Effector memory CD4-positive, alpha-beta T cell (primary cell): ENCODE measurements around the gene COASY.
A peak's percentile ranks its signal among the peaks of the same experiment; 100 is the strongest.

Experiments used
- DNase-seq, 3 donors: peaks; one replicate each; pipeline ENCODE4 v3.0.0-alpha.2; 2020
- H3K27ac ChIP-seq: 2 replicates; pipeline ENCODE4 v1.7.0; 2013; ENCODE audit warnings: mild to moderate bottlenecking, low read length, moderate library complexity; ENCODE audit not compliant: insufficient read depth, poor library complexity, severe bottlenecking
- H3K27me3 ChIP-seq: replicated peaks from 2 replicates; pipeline ENCODE4 v1.7.0; 2013; ENCODE audit warnings: mild to moderate bottlenecking, low read length; ENCODE audit not compliant: insufficient read depth, control insufficient read depth, poor library complexity, severe bottlenecking
- H3K36me3 ChIP-seq: 2 replicates; pipeline ENCODE4 v1.7.0; 2013; ENCODE audit warnings: mild to moderate bottlenecking, low read length, moderate library complexity; ENCODE audit not compliant: control insufficient read depth, insufficient read depth
- H3K4me1 ChIP-seq: 2 replicates; pipeline ENCODE4 v1.7.0; 2013; ENCODE audit warnings: low read length, mild to moderate bottlenecking; ENCODE audit not compliant: control insufficient read depth, insufficient read depth, poor library complexity, severe bottlenecking
- H3K4me3 ChIP-seq: 2 replicates; pipeline ENCODE4 v1.7.0; 2013; ENCODE audit warnings: low read length, low read depth, mild to moderate bottlenecking; ENCODE audit not compliant: insufficient read depth, poor library complexity, severe bottlenecking
- H3K9me3 ChIP-seq: 2 replicates; pipeline ENCODE4 v1.7.0; 2013; ENCODE audit warnings: mild to moderate bottlenecking, low read length, moderate library complexity; ENCODE audit not compliant: control insufficient read depth

COASY gene

DNA sequence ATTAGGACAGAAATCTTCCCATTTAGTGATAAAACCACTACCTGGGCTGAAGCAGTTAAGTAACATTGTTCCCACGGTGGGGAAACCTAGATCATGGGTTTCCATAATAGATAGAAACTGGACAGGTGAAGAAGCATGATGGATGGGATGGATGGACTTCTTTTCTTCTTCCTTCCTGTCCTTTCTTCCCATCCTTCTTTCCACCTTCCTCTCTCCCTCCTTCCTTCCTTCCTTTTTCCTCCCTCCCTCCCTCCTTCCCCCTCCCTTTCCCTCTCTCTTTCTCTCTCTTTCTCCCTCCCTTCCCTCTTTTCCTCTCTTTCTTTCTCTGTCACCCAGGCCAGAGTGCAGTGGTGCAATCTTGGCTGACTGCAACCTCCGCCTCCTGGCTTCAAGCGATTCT is 12.5 kb downstream of the COASY start:
- Histone ChIP-seq H3K4me1 (peaks cover 11% of the 10 kb centered on the region), H3K27me3 (no peaks in the 10 kb centered on the region), H3K27ac (no peak overlapping the region), H3K4me3 (no peak overlapping the region), H3K36me3 (peaks cover 41% of the 10 kb centered on the region), H3K9me3 (no peaks in the 10 kb centered on the region)
- DNase-seq = no peak

DNA sequence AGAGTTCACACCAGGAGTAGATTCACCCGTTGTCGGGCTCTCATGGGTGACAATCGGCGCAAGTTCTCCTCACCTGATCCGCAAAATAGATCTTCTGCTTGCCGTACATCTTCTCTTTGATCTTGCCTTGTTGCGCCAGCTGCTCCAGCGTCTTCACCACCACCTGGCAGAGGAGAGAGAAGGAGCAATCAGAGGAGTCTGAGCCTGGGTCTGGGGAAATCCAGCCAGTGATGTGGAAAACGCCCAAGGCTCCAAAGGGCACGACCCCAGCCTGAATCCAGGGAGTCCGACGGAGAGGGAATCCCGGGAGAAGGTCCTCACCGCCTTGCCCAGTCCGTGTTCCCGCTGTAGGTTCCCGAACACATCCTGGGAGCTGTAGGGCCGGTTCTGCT is 15.2 kb downstream of the COASY start:
- H3K27ac ChIP-seq = peak overlapping the region; percentile 74
- DNase-seq = no peak
- peak overlapping the region; percentile 75 for H3K4me3 ChIP-seq
- H3K4me1 ChIP-seq = peaks cover 11% of the 10 kb centered on the region
- peaks cover 36% of the 10 kb centered on the region for H3K36me3 ChIP-seq
- H3K27me3 ChIP-seq = no peaks in the 10 kb centered on the region
- no peaks in the 10 kb centered on the region for H3K9me3 ChIP-seq

DNA sequence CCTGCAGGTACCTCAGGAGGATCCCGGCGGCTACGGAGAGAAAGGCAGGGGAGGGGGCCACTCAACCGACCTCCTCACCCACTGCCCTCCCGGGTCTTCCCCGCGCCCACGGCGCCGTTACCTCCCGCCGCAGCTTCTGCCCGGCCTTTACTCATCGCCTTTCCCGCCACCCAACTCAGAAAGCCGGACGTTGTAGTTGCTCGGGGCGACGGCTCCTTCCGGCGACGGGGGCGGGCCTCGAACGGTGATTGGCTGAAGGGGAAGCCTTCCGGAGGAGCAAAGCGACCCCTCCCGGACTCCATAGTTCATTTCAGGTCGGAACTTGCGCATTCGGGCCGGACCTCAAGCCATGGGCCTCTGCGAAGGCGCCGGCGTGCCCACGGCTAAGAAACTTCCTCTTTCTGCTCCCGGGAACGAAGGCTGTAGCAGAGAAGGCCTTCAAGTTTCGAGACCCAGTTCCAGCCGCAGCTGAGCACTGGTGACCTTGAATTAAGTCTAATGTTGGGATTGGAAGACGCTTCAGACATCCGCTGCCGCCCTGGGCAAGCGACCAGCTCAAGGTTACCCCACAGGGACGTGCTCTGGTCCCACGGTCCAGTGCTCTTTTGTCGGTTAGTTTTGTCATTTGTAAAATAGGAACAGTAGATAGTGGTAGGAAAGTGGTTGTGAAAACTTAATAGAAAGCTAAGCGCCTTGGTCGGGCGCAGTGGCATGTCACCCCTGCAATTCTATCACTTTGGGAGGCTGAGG is 15.8 kb downstream of the COASY start, which contains the start of gene PSMC3IP:
Gene PSMC3IP (minus strand): TSS at position 198 of the 750 bp plus-strand sequence. CDS start 43 bp downstream, at position 155.
- Histone ChIP-seq H3K27ac (peak within 1 kb of the TSS; percentile 74), H3K4me1 (peaks cover 11% of the 10 kb centered on the region), H3K4me3 (peak within 1 kb of the TSS; percentile 75), H3K27me3 (no peaks in the 10 kb centered on the region), H3K9me3 (no peaks in the 10 kb centered on the region), H3K36me3 (peaks cover 38% of the 10 kb centered on the region)
- DNase-seq = peak; percentile 84 to 89 (median 85)

DNA sequence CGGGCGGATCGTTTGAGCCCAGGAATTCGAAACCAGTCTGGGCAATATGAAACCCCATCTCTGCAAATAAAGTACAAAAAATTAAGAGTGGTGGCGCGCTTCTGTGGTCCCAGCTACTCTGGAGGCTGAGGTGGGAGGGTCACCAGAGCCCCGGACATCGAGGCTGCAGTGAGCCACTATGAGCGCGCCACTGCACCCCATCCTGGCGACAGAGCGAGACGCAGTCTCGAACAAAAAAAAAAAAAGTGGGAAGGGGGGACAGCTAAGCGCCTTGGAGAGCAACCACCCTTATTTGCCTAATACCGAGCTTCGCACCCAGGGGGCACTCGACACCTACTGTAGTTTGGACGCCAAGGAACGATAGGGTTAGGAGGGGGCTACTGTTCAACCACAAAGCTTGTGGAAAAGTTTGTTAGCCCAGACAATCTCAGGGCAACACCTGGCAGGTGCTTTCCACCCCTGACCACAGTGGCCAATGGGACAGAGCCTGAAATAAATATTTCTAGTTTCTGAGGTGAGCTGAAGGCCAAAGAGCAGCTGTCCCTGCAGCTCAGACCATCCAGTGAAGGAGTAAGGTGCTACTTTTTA is 16.4 kb downstream of the COASY start:
- H3K4me1 ChIP-seq = peaks cover 11% of the 10 kb centered on the region
- peak in 2 of 3 donors; percentile 46 to 49 for DNase-seq
- no peaks in the 10 kb centered on the region for H3K9me3 ChIP-seq
- H3K4me3 ChIP-seq = peak overlapping the region; percentile 75
- peak overlapping the region; percentile 74 for H3K27ac ChIP-seq
- H3K27me3 ChIP-seq = no peaks in the 10 kb centered on the region
- peaks cover 38% of the 10 kb centered on the region for H3K36me3 ChIP-seq

DNA sequence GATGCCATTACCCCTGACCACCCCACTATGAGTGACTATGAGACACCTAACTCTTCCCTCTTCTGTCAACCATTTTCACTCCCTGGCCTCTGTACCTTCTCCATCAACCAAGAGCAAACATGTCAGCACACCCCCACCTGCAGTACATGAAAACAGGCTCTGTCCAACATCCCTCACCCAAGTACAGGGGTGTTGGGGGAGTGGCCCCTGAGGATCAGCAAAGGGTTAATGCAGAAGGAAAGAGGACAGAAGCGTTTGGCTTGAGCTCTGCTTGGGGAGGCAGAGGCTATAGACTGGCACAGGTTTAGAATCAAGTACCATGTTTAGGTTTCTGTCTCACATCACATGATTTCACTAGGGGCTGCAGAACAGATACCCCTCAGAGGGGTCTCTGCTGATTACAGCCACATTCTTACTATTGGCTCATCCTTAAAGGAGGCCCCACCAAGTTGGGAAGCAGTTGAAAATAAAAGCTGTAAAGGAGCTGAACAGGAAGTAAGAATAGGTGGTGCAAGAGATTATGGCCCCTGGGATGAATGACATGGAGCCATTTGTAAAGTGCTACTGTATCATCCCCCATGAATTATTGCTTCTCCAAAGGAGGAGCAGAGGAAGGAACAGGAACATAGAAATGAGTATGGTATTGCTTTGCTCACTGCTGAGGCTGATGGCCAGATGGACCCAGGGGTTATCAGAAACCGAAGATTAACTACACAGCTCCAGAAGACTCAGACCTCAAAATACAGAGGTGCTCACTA is 18.0 kb downstream of the COASY start:
- Histone ChIP-seq H3K36me3 (peaks cover 45% of the 10 kb centered on the region), H3K27ac (no peak overlapping the region)
- DNase-seq = no peak

DNA sequence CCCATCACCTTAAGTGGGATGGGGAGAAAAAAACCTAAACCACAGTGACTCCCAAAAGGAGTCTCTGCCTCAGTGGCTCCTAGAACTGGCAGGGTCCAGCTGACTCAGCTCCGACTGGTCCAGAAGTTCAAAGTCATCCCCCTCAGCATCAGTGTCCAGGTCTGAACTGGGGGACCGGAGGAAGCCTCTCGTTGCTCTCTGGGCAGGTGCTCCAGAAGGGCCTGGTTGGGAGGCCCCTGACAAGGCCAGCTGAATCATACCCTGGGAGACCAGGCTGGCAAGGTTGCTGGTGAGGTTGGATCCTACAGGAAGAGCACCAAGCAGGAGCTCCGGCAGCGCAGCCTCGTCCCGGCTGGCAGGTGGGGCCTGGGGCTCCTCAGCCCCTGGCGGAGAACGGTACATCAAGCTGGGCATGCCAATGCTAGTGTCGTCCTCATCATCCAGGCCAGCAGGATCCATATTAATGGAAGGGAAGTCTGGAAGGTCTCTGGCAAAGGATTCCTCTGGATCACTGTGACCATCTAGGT is 19.9 kb downstream of the COASY start:
- Histone ChIP-seq H3K36me3 (peaks cover 64% of the 10 kb centered on the region), H3K4me1 (peaks cover 11% of the 10 kb centered on the region), H3K4me3 (no peak overlapping the region), H3K9me3 (no peaks in the 10 kb centered on the region), H3K27me3 (no peaks in the 10 kb centered on the region), H3K27ac (no peak overlapping the region)
- DNase-seq = no peak

More for the DNA sequence above, 18.0 kb downstream of the COASY start:
- peaks cover 11% of the 10 kb centered on the region for H3K4me1 ChIP-seq
- no peaks in the 10 kb centered on the region for H3K9me3 ChIP-seq
- H3K27me3 ChIP-seq = no peaks in the 10 kb centered on the region
- H3K4me3 ChIP-seq = no peak overlapping the region

DNA sequence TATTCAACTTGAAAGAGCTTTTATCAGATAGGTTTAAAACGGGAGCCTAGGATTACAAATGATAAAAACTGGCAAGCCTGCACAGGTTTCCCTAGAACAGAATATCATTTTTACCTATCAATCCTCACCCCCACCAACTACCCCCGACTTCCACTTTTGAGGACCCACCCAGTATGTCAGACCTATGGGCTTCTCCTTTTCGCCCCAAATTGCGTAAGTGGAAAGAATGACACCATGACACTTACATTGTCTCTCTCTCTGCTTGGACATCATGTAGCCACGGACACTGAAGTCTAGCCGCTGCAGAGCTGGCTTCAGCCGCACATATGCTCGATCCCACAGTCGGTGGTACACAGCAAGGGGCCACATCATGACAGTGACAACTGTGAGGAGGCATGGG is 22.9 kb downstream of the COASY start:
- Histone ChIP-seq H3K9me3 (no peaks in the 10 kb centered on the region), H3K36me3 (peaks cover 78% of the 10 kb centered on the region), H3K27me3 (no peaks in the 10 kb centered on the region), H3K4me1 (no peaks in the 10 kb centered on the region), H3K4me3 (no peak overlapping the region), H3K27ac (no peak overlapping the region)
- DNase-seq = no peak

DNA sequence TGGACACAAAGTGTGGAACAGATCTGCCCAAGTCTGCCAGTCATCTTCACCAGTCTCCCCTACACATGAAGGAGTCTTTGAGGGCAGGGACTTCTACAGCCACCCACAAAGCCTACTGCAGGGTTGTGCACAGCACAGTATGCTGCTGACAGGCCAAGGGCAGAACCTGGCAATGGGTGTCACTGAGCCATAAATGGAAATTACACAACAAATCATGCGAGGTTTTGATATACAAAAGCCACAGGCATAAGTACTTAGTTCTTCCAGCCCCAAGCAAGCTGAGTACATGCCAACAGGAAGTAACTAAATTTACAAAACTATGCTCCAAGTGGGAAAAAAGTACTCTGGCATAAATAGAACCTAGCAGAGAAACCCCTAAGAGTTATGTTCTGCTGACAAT is 23.4 kb downstream of the COASY start:
- Histone ChIP-seq H3K27ac (no peak overlapping the region), H3K27me3 (no peaks in the 10 kb centered on the region), H3K4me1 (no peaks in the 10 kb centered on the region), H3K4me3 (no peak overlapping the region), H3K9me3 (no peaks in the 10 kb centered on the region), H3K36me3 (peaks cover 82% of the 10 kb centered on the region)
- no peak for DNase-seq

DNA sequence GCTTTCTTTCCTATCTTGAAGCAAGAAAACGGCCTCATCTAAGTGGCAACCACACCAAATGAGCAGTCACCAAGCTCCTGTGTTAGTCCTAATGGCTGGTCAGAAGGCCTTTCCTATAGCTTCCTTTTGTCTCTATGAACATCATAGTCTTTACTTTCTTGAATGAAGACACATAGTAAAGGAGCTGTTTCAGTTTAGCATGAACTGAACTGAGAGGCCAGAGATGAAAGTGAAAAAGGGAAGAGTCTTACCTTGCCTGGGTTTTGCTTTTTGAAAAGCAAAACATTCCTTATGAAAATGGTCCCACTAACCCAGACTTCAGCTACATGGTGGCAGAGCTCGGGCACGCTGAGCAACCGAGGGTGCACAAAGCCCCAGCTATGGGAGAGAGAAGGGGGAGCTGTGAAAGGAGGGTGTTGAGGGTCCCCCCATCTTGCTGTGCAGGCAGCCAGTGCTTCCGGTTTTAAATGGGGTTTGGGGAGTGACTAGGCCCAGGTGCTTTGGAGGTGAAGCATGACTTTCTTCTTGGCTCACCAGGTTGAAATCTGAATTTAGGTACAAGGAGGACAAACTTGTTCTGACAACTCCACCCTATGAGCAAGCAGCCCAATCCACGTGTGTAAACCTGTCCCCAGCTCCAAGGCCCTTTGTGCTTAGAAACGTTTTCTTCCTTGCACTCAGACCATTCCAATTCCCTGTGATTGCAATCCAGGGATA is 24.7 kb downstream of the COASY start:
- H3K4me1 ChIP-seq = no peaks in the 10 kb centered on the region
- H3K9me3 ChIP-seq = no peaks in the 10 kb centered on the region
- H3K4me3 ChIP-seq = no peak overlapping the region
- peaks cover 89% of the 10 kb centered on the region for H3K36me3 ChIP-seq
- no peak for DNase-seq
- H3K27me3 ChIP-seq = no peaks in the 10 kb centered on the region
- H3K27ac ChIP-seq = no peak overlapping the region
